GM21447 (cell line): ENCODE data around the gene ANKRA2.

ENCODE experiments used
- ATAC-seq: cut with Tn5 transposase; IDR thresholded peaks from one replicate; pipeline ENCODE4 v1.9.1; 2021; ENCODE audit not compliant: unreplicated experiment

Gene ANKRA2

DNA sequence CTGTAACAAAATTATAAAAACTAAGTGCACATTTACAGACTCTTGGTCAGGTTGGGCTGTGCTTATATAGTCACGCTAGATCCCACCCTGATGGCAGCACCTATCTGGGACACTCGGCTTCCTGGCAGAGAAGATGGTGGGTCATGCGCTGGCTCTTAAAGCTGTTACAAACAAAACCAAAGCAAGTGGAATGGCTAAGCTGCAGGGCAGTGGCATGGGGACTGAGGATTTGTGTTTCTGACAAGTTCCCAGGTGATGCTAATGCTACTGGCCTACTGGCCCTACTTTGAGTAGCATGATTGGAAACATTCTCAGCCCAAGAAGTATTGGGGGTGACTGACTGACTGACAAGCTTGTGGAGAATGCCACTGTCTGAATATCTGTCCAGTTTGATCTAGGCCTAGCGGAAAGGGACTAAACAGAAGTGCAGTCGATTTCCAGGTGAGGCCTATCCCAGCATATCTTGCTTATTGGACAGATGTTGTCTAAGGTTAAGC, 58.9 kb downstream of the ANKRA2 start:
- ATAC-seq = no peak
